DMS79 (cell line): ENCODE data around the gene CDH22.

Source experiments
- DNase-seq: peaks from one replicate; lab custom pipeline; 2025; lab: John Stamatoyannopoulos, UW

Gene CDH22

GRCh38 chr20:46343975-46344357, 35.7 kb upstream of the CDH22 start:
- DNase-seq, result no peak

GRCh38 chr20:46343348-46343974, 35.2 kb upstream of the CDH22 start:
- no peak for DNase-seq

GRCh38 chr20:46342451-46343347, 34.4 kb upstream of the CDH22 start:
- no peak for DNase-seq

GRCh38 chr20:46342010-46342378, 33.7 kb upstream of the CDH22 start:
- DNase-seq, result no peak

DNA sequence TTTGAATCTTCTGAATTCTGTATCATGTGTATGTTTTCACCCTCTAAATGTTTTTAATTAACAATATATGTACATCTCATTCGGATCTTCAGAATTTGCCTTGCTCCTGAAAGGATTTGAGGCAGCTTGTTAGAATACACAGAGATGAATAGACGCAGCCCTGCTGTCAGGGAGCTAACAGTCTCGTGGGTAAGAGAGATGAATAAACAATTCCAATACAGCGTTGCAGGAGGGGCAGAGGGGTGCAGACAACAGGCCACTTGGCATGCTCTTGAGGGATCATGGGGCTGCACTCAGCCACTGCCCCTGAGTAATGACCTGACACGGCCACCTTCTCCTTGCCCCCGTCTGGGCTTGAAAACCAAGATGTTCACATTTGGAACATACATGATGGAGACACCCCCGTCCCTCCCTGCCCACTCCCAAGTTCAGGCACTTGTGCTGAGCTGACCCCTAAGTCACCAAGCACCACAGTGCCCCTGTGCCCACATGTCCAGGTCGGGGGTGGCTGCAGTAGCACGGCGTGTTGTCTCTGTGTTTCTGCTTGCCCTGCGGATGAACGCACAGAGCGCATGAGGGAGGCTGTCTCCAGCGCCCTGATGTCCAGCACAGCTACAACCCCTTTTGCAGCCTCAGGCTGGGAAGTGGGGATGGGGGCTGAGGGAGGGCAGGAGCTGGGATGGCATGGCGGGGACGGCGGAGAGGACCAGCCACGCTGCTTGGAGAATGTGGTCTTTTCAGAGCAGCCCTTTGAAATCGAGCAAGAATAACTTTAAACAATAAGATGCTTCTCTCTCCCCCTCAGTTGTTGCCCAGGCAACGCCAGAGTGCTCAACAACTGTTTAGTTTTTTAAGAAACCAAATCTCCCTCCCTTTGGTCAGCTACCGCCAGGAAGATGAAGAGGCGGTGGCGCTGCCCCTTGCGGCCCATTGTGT, 33.0 kb upstream of the CDH22 start:
- no peak for DNase-seq

DNA sequence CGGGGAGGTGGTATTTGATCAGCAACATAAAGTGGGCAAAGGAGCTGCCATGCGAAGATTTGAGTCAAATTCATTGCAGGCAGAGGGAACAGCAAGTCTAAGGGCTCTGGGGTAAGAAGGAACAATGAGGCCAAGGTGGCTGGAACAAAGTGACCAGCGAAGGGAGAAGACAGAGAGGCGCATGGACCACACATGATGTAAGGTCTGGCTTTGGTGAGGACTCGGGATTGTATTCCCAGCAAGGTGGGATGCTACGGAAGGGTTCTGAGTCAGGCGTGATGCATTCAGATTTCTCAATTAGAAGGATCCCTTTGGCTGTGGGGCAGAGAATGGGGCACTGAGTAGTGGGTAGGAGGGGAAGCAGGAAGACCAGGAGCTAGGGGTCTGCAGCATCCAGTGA, 30.7 kb upstream of the CDH22 start:
- DNase-seq, result no peak

GRCh38 chr20:46336735-46337134, 28.4 kb upstream of the CDH22 start:
- DNase-seq, result no peak

DNA sequence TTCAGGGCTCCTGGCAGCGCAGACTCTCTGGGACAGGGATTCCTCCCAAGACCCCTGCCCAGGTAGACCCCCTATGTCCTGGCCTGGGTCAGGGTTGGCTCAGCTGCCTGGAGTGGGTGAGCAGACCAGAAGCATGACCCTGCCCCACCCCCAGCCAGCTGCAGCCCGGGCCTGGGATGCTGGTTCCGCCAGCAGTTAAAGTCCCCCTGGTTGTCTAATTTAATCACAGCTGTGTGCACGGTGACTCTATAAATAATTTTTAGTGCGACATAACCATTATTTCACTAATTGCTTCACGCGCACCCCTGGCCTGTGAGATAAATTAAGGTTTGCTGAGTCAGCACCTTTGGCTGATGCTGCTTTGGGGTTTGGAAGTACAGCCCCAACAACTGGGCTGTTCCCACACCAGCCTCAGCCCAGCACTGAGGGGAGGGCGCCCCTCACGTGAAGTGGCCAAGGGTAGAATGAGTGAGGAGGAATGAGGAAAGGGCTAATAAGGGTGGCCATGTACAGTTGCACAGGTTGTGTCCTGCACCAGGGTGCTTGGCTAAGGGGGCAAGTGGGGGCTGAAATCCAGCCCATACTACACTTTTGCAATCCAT, 26.1 kb upstream of the CDH22 start:
- DNase-seq, result no peak

GRCh38 chr20:46333161-46333991, 25.1 kb upstream of the CDH22 start:
- no peak for DNase-seq

DNA sequence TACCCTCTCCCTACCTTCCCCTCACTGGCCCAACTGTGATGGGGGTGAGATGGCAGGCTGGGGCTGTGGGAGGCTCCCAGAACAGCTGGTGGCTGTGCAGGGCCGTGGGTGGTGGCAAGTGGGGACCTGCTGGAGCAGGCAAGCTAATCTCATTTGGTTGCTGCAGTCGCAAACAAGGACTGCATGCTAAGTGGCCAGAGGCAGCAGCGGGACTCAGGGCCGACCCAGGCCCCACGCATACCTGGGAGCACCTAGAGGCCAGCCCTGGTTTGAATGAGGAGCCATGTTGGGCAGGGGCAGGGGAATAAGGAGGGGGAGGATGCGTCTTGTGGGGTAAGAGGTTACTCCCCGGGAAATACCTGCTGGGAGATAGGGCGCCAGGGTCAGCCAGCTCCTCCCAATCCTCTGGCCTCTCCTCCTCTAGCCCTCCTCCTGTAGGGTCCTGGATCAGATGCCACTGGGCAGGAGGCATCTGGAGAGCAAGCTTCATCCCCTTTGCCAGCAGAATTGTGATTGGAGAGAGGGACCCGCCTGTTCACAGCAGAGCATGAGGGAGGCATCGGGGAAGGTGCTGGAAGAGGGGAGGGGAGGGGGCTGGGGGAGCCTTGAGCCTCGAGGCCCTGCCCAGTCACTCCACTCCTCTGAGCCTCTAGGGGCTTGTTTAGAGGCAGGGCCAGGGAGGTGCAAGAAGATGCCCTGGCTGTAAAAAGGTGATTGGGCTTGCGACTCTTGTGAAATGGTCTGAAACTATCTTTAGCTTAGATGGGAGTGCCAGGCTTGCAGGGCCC, 24.3 kb upstream of the CDH22 start:
- peak; percentile 28 for DNase-seq

- no peak for DNase-seq
These were observed 23.5 kb upstream of the CDH22 start for GRCh38 chr20:46331611-46332361.

DNA sequence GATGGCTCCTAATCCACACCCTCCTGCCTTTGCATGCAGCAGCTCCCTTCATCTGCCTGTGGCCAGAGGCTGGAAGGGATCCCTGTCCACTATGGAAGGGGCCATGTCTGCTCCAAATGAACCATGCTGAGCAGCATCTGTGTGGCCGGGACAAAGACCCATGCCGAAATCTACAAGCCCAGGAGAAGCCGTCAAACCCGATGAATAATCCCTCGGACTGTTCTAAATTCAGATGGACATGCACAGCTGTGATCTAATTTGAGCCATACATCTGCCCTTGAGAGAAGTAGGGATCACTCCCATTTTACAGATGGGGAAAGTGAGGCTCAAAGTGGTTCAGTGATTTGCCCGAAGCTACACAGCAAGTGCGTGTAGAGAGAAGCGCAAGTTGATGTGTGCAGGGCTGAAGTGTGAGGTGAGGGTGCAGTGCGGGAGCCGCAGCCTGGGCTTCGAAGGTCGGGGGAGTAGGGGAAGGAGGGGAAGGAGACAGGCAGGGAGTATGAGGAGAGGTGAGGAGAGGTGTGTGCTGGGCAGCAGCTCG, 22.6 kb upstream of the CDH22 start:
- no peak for DNase-seq

- peak; percentile 43 for DNase-seq
These were observed 21.9 kb upstream of the CDH22 start for GRCh38 chr20:46330072-46330763.

GRCh38 chr20:46328200-46328882, 20.0 kb upstream of the CDH22 start:
- DNase-seq, result no peak

DNA sequence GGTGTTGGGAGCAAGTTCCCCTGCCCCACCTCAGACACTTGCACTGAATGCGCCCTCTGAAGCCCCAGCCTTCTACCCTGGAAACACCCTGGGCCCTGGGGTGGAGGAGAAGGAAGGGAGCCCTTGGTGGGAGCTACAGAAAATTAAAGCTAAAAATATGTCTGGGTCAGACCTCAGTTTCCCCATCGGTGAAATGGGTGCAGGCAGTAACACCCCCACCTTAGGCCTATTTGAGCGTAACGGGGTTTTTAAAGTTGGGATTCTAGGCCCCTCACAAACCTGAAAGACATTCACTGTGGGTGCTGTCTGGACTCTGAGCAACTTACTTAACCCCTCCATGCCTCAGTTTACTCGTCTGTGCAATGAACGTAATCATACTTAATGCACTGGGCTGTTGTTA, 19.3 kb upstream of the CDH22 start:
- no peak for DNase-seq

- DNase-seq, result no peak
These were observed 17.5 kb upstream of the CDH22 start for GRCh38 chr20:46325789-46326188.

GRCh38 chr20:46324960-46325703, 16.8 kb upstream of the CDH22 start:
- DNase-seq, result no peak
